DOHH2 (cell line): ENCODE results near the gene CCNT2.

Source experiments
- EZH2phosphoT487 ChIP-seq: fragments of 200-600 bp; sonication (generic); IDR thresholded peaks from 2 replicates; pipeline ENCODE4 v1.6.1; 2017; ENCODE audit warnings: borderline replicate concordance, mild to moderate bottlenecking, antibody characterized with exemption, low read length, moderate library complexity, mixed read lengths
- TF ChIP-seq, protein P1 (sequence below): fragments of 200-600 bp; sonication (generic); IDR thresholded peaks from one replicate; pipeline ENCODE4 v1.5.1; 2014; ENCODE audit warnings: antibody characterized with exemption, mild to moderate bottlenecking, low read depth, low read length; ENCODE audit not compliant: poor library complexity, severe bottlenecking

DNA sequence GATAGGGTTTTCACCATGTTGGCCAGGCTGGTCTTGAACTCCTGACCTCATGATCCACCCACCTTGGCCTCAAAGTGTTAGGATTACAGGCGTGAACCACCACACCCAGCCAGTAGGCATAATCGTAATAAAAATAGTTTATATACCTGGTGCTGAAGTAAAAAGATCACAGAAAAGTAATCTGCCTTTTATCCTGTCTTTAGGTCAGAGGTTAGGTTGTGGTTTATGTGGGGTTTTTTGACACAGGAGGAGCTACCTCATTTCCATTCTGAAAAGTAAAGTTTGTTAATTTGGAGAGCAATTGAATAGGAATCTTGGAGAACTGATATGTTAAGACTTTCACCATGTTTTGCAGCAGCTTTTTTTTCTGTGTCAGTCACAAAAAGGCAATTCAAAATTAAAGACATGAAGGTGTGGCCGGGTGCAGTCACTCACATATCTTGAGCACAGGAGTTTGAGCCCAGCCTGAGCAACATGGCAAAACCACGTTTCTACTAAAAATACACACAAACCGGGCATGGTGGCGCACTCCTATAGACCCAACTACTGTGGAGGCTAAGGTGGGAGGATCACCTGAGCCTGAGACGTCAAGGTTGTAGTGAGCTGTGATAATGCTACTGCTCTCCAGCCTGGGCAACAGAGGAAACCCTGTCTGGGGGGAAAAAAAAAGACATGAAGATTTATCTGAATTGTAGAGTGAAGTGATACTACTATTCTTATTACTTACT is 31.5 kb downstream of the CCNT2 start:
- TF ChIP-seq, protein P1, sequence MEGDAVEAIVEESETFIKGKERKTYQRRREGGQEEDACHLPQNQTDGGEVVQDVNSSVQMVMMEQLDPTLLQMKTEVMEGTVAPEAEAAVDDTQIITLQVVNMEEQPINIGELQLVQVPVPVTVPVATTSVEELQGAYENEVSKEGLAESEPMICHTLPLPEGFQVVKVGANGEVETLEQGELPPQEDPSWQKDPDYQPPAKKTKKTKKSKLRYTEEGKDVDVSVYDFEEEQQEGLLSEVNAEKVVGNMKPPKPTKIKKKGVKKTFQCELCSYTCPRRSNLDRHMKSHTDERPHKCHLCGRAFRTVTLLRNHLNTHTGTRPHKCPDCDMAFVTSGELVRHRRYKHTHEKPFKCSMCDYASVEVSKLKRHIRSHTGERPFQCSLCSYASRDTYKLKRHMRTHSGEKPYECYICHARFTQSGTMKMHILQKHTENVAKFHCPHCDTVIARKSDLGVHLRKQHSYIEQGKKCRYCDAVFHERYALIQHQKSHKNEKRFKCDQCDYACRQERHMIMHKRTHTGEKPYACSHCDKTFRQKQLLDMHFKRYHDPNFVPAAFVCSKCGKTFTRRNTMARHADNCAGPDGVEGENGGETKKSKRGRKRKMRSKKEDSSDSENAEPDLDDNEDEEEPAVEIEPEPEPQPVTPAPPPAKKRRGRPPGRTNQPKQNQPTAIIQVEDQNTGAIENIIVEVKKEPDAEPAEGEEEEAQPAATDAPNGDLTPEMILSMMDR, result no peak
- no peak for TF ChIP-seq EZH2phosphoT487
